Measurements from ENCODE around the gene CMTM1.
"Not testable (repeated sequence)": the region's sequence is repeated elsewhere in the genome, so short reads cannot be mapped to it uniquely, and the experiment has no call there.

Gene CMTM1

DNA sequence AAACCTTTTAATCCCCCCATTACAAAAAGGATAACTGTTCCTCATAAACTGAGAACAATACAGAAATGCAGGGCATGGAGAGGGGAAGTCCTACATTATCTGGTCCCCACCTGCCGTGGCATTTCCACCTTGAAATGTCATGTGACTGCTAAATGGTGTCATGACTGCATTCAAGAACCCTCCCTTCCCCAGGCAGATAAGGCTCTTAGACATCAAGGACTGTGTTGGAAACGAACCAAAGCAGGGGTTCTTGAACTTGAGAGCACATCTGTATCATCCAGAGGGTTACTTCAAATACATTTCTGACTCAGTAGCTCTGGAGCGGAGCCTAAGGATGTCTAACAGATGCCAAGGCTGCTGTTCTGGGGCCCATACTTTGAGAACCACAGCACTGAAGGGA lies 56.6 kb downstream of the CMTM1 start:
- no peak overlapping the region for H3K4me3 Mint-ChIP-seq
- no peaks in the 10 kb centered on the region for H3K27me3 Mint-ChIP-seq
- H3K36me3 Mint-ChIP-seq = no peaks in the 10 kb centered on the region
- no peaks in the 10 kb centered on the region for H3K9me3 Mint-ChIP-seq
- no peaks in the 10 kb centered on the region for H3K4me1 Mint-ChIP-seq
- H3K27ac Mint-ChIP-seq = no peak overlapping the region

- Mint-ChIP-seq H3K4me1 (no peaks in the 10 kb centered on the region), H3K4me3 (no peak overlapping the region), H3K9me3 (no peaks in the 10 kb centered on the region), H3K27me3 (no peaks in the 10 kb centered on the region), H3K36me3 (no peaks in the 10 kb centered on the region), H3K27ac (no peak overlapping the region)
Observed at GRCh38 chr16:66623755-66624154, 57.5 kb downstream of the CMTM1 start.

DNA sequence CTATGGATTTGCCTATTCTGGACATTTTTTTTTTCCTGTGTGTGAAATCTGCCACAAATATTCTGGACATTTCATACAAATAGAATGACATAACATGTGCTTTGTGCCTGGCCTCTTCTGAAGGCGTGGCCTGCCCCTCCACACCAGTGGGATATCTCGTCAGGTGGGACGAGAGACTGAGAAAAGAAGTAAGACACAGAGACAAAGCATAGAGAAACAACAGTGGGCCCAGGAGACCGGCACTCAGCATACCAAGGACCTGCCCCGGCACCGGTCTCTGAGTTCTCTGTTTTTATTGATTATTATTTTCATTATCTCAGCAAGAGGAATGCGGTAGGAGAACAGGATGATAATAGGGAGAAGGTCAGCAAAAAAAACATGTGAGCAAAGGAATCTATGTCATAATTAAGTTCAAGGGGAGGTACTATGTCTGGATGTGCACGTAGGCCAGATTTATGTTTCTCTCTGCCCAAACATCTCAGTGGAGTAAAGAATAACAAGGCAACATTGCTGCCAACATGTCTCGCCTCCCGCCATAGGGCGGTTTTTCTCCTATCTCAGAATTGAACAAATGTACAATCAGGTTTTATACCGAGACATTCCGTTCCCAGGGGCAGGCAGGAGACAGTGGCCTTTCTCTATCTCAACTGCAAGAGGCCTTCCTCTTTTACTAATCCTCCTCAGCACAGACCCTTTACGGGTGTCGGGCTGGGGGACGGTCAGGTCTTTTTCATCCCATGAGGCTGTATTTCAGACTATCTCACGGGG lies 61.6 kb downstream of the CMTM1 start:
- H3K27ac Mint-ChIP-seq, H3K27me3 Mint-ChIP-seq, H3K4me1 Mint-ChIP-seq, H3K9me3 Mint-ChIP-seq, H3K36me3 Mint-ChIP-seq, H3K4me3 Mint-ChIP-seq: not testable (repeated sequence)
